ENCODE data around the gene RFTN1. TPM values are rescaled to one million over a fixed set of nuclear protein-coding genes. Genes with fewer than 3 reads are reported as not detected.

The RFTN1 gene
- total and polyA plus RNA-seq, 7 experiments from 2014 or later = 44.8 to 68.8 (median 53.2) TPM

DNA sequence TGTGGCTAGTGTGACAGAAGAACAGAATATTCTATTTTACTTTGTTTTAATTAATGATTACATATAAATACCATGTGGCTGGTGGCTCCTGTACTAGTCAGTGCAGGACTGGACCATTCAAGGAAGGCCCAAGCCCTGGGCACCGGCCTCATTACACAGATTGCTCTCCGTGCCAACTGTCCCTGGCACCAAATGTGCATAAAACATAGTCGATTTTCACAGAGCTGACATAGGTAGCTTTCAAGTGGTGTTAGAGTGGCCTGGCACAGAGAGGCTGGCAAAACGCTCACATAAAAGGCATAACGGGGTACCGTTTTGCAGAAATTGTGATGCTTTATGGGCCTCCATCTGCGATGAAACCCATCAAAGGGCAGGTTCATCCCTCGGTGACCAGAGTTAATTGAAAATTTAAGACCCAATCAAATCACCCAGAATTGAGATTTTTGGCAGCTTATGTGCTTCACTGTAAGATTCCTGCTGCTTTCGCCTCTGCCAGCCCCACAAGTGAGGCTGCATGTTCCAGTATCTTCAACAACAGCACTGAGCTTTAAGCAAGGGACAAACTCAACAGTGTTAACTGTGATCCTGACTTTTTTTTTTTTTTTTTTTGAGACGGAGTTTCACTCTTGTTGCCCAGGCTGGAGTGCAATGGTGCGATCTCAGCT, 25.9 kb downstream of the RFTN1 start:
- ChIA-PET CTCF (no interaction called here), POLR2A (interaction anchor here (0.7 kb wide), 1 partner anchor 8 kb away, joined by 4 read pairs; no protein-coding TSS in a partner anchor)
- Histone ChIP-seq H3K36me3 (ENCODE audit: control insufficient read depth in 2 of 3, insufficient read depth in 3 of 3, low read length in 3 of 3) (peaks cover 5 to 23% (median 6%) of the 10 kb centered on the region in 3 experiments), H3K4me3 (ENCODE audit: low read length) (no peak overlapping the region), H3K4me1 (ENCODE audit: control insufficient read depth in 2 of 2, insufficient read depth in 2 of 2, low read length in 2 of 2) (peaks cover 5 to 19% of the 10 kb centered on the region in 2 donors), H3K27me3 (ENCODE audit: control insufficient read depth in 2 of 2, insufficient read depth in 2 of 2, low read length in 2 of 2) (no peaks in the 10 kb centered on the region), H3K27ac (ENCODE audit: low read depth, low read length) (no peak overlapping the region), H3K9me3 (ENCODE audit: control insufficient read depth in 2 of 3, low read length in 3 of 3) (no peaks in the 10 kb centered on the region)
- no peak overlapping the region for H3K4me3 Mint-ChIP-seq
- ATAC-seq (no peak), DNase-seq (no peak)
- H3K27ac Mint-ChIP-seq = peak overlapping the region in 2 of 9 donors; percentile 25 to 59
- no peaks in the 10 kb centered on the region for H3K27me3 Mint-ChIP-seq
- peaks cover 0 to 6% (median 0%) of the 10 kb centered on the region in 11 donors for H3K9me3 Mint-ChIP-seq
- H3K4me1 Mint-ChIP-seq = peaks cover 33 to 66% (median 55%) of the 10 kb centered on the region in 7 donors
- H3K36me3 Mint-ChIP-seq = peaks cover 36 to 69% (median 50%) of the 10 kb centered on the region in 5 donors
- intact Hi-C loops (cut with micrococcal nuclease) = loop anchor here in 1 of 2 donors (10.0 kb wide), 1 partner anchor 357 kb away; no protein-coding TSS in a partner anchor

DNA sequence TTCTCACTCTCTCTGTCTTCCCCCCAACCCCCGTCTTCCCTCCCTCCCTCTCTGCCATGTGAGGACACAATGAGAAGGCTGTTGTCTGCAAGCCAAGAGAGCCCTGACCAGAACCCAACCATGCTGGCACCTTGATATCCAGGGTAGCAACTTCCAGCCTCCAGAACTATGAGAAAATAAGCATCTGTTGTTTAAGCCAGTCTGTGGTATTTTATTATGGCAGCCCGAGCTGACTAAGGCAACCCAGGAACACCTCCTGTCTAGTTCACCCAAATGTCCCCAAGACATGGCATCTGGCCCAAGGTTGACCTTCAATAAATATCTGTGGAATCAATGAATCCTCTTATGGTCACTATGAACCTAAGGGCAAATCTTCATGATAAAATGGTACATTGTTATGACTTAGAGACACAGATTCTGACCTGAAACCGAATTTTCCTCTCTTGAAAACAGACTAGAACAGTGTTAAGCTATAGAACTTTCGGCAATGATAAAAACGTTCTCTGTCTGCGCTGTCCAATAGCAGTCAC, 26.5 kb downstream of the RFTN1 start:
- no peak for DNase-seq
- peaks cover 39 to 72% (median 61%) of the 10 kb centered on the region in 7 donors for H3K4me1 Mint-ChIP-seq
- H3K36me3 Mint-ChIP-seq = peaks cover 34 to 63% (median 43%) of the 10 kb centered on the region in 5 donors
- ChIA-PET POLR2A (interaction anchor here (0.7 kb wide), 1 partner anchor 9 kb away, joined by 4 read pairs; no protein-coding TSS in a partner anchor), CTCF (no interaction called here)
- Histone ChIP-seq H3K9me3 (ENCODE audit: control insufficient read depth in 2 of 3, low read length in 3 of 3) (no peaks in the 10 kb centered on the region), H3K27me3 (ENCODE audit: control insufficient read depth in 2 of 2, insufficient read depth in 2 of 2, low read length in 2 of 2) (no peaks in the 10 kb centered on the region), H3K36me3 (ENCODE audit: control insufficient read depth in 2 of 3, insufficient read depth in 3 of 3, low read length in 3 of 3) (peaks cover 3 to 17% (median 4%) of the 10 kb centered on the region in 3 experiments), H3K4me3 (ENCODE audit: low read length) (no peak overlapping the region), H3K27ac (ENCODE audit: low read depth, low read length) (no peak overlapping the region), H3K4me1 (ENCODE audit: control insufficient read depth in 2 of 2, insufficient read depth in 2 of 2, low read length in 2 of 2) (peaks cover 11 to 26% of the 10 kb centered on the region in 2 donors)
- no peak for ATAC-seq
- H3K27me3 Mint-ChIP-seq = no peaks in the 10 kb centered on the region
- no peak overlapping the region for H3K4me3 Mint-ChIP-seq
- H3K9me3 Mint-ChIP-seq = peaks cover 0 to 6% (median 0%) of the 10 kb centered on the region in 11 donors
- intact Hi-C loops (cut with micrococcal nuclease) = loop anchor here in 1 of 2 donors (10.0 kb wide), 1 partner anchor 358 kb away; no protein-coding TSS in a partner anchor
- H3K27ac Mint-ChIP-seq = peak overlapping the region in 6 of 9 donors; percentile 20 to 89 (median 67)

DNA sequence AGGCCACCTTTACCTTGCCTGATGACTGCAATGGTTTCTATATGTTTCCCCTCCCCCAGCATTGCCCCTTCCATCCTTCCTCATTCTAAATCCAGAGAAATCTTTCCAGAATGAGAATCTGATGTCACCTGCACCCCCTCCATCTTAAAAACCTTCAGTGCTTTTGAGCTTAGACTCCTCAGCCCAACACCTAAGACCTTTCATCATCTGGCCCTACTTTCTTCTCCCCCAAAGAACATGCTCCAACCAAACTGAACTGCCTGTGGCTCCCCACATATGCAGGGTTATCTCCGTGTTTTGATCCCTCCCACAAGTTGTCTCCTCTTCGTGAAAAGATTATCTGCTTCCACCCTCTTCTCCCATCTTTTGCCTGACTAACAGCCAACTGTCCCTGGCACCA, 27.3 kb downstream of the RFTN1 start:
- H3K36me3 Mint-ChIP-seq = peaks cover 27 to 55% (median 37%) of the 10 kb centered on the region in 5 donors
- Histone ChIP-seq H3K36me3 (ENCODE audit: control insufficient read depth in 2 of 3, insufficient read depth in 3 of 3, low read length in 3 of 3) (peaks cover 0 to 11% (median 4%) of the 10 kb centered on the region in 3 experiments), H3K4me1 (ENCODE audit: control insufficient read depth in 2 of 2, insufficient read depth in 2 of 2, low read length in 2 of 2) (peaks cover 18 to 34% of the 10 kb centered on the region in 2 donors), H3K9me3 (ENCODE audit: control insufficient read depth in 2 of 3, low read length in 3 of 3) (no peaks in the 10 kb centered on the region), H3K27me3 (ENCODE audit: control insufficient read depth in 2 of 2, insufficient read depth in 2 of 2, low read length in 2 of 2) (no peaks in the 10 kb centered on the region), H3K27ac (ENCODE audit: low read depth, low read length) (no peak overlapping the region), H3K4me3 (ENCODE audit: low read length) (no peak overlapping the region)
- ATAC-seq (no peak), DNase-seq (no peak)
- H3K4me1 Mint-ChIP-seq = peaks cover 42 to 74% (median 67%) of the 10 kb centered on the region in 7 donors
- ChIA-PET CTCF (no interaction called here), POLR2A (no interaction called here)
- H3K4me3 Mint-ChIP-seq = no peak overlapping the region
- H3K9me3 Mint-ChIP-seq = peaks cover 0 to 6% (median 0%) of the 10 kb centered on the region in 11 donors
- intact Hi-C loops (cut with micrococcal nuclease) = loop anchor here in 1 of 2 donors (10.0 kb wide), 1 partner anchor 359 kb away; no protein-coding TSS in a partner anchor
- H3K27ac Mint-ChIP-seq = peak overlapping the region; percentile 16 to 91 (median 75)
- no peaks in the 10 kb centered on the region for H3K27me3 Mint-ChIP-seq

DNA sequence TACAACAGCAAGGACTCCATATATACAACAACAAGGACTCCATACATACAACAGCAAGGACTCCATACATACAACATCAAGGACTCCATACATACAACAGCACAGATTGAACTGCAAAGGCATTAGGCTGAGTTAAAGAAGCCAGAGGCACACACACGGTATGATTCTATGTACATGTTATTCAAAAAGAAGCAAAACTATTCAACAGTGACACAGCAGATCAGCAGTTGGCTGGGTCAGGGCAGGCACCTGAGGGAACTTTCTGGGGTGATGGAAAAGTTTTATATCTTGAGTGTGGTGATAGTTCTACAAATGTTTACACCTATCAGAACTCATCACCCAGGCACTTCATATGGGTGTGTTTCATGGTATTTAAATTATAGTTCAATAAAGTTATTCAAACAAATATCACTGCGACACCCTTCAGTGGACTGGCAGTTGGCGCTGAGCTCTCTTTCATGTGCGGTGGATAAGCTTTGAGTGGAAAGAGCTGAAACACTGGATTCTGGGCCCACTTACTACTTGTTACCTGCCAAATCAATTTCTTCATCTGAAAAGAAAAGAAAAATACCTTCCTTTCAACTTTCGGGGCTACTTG, 28.0 kb downstream of the RFTN1 start:
- Mint-ChIP-seq H3K36me3 (peaks cover 21 to 50% (median 33%) of the 10 kb centered on the region in 5 donors), H3K27me3 (no peaks in the 10 kb centered on the region), H3K4me1 (peaks cover 47 to 76% (median 73%) of the 10 kb centered on the region in 7 donors), H3K27ac (peak overlapping the region; percentile 3 to 91 (median 76)), H3K9me3 (peaks cover 0 to 6% (median 0%) of the 10 kb centered on the region in 11 donors), H3K4me3 (peak overlapping the region in 3 of 10 donors; percentile 3 to 20 (median 20))
- CTCF ChIA-PET = no interaction called here
- Histone ChIP-seq H3K36me3 (ENCODE audit: control insufficient read depth in 2 of 3, insufficient read depth in 3 of 3, low read length in 3 of 3) (peaks cover 0 to 4% (median 4%) of the 10 kb centered on the region in 3 experiments), H3K4me3 (ENCODE audit: low read length) (no peak overlapping the region), H3K4me1 (ENCODE audit: control insufficient read depth in 2 of 2, insufficient read depth in 2 of 2, low read length in 2 of 2) (peaks cover 23 to 41% of the 10 kb centered on the region in 2 donors), H3K27ac (ENCODE audit: low read depth, low read length) (no peak overlapping the region), H3K27me3 (ENCODE audit: control insufficient read depth in 2 of 2, insufficient read depth in 2 of 2, low read length in 2 of 2) (no peaks in the 10 kb centered on the region), H3K9me3 (ENCODE audit: control insufficient read depth in 2 of 3, low read length in 3 of 3) (no peaks in the 10 kb centered on the region)
- POLR2A ChIA-PET = interaction anchor here (1.1 to 4.4 kb wide), 3 partner anchors 9 to 26 kb away, joined by 3 to 39 read pairs (median 29); partner anchors contain the start of gene RFTN1
- DNase-seq = no peak
- intact Hi-C loops (cut with micrococcal nuclease) = loop anchor here in 1 of 2 donors (10.0 kb wide), 1 partner anchor 359 kb away; no protein-coding TSS in a partner anchor
- ATAC-seq = no peak

DNA sequence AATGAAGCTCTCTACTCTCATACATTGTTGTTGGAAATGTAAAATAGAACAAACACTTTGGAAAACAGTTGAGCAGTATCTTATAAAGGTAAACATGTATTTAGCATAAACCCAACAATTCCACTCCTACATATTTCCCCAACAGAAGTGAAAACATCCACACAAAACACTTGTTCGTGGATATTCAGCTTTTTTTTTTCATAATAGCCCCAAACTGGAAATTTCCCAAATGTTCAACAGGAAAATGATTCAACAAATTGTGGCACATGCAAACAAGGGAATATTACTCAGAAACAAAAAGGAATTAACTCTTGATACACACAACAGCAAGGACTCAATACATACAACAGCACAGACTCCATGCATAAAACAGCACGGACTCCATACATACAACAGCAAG, 28.5 kb downstream of the RFTN1 start:
- Histone ChIP-seq H3K27me3 (ENCODE audit: control insufficient read depth in 2 of 2, insufficient read depth in 2 of 2, low read length in 2 of 2) (no peaks in the 10 kb centered on the region), H3K9me3 (ENCODE audit: control insufficient read depth in 2 of 3, low read length in 3 of 3) (no peaks in the 10 kb centered on the region), H3K27ac (ENCODE audit: low read depth, low read length) (no peak overlapping the region), H3K4me3 (ENCODE audit: low read length) (no peak overlapping the region), H3K36me3 (ENCODE audit: control insufficient read depth in 2 of 3, insufficient read depth in 3 of 3, low read length in 3 of 3) (no peaks in the 10 kb centered on the region), H3K4me1 (ENCODE audit: control insufficient read depth in 2 of 2, insufficient read depth in 2 of 2, low read length in 2 of 2) (peaks cover 27 to 46% of the 10 kb centered on the region in 2 donors)
- POLR2A ChIA-PET = interaction anchor here (1.1 to 4.4 kb wide), 3 partner anchors 9 to 27 kb away, joined by 3 to 39 read pairs (median 29); partner anchors contain the start of gene RFTN1
- intact Hi-C loops (cut with micrococcal nuclease) = loop anchor here (5.0 to 10.0 kb wide), 2 partner anchors 108 to 360 kb away; no protein-coding TSS in a partner anchor
- peak overlapping the region in 8 of 9 donors; percentile 63 to 91 (median 76) for H3K27ac Mint-ChIP-seq
- H3K9me3 Mint-ChIP-seq = peaks cover 0 to 6% (median 0%) of the 10 kb centered on the region in 11 donors
- peaks cover 48 to 78% (median 76%) of the 10 kb centered on the region in 7 donors for H3K4me1 Mint-ChIP-seq
- ATAC-seq (no peak), DNase-seq (no peak)
- H3K4me3 Mint-ChIP-seq = peak overlapping the region in 1 of 10 donors; percentile 20
- CTCF ChIA-PET = no interaction called here
- H3K36me3 Mint-ChIP-seq = peaks cover 19 to 51% (median 30%) of the 10 kb centered on the region in 5 donors
- H3K27me3 Mint-ChIP-seq = no peaks in the 10 kb centered on the region

DNA sequence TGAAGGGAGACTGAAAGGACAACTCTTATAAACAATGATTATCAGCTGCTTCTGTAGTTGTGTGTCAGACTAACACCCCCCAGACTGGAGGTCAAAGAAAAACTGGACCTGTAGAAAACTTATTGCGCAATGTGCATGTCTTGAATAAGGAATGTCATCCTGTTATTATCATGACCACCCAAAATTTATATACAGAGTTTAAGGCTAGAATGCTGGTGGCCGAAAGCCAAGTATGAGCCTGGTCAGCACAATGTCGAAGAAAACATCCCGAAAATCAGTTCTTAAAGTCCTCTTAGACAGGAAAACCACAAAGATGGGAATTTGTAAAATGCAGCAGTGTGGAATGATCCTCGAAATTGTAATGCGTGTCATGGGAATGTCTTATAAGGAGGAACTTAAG, 29.3 kb downstream of the RFTN1 start:
- no peak for DNase-seq
- H3K9me3 Mint-ChIP-seq = peaks cover 0 to 6% (median 0%) of the 10 kb centered on the region in 11 donors
- H3K4me1 ChIP-seq (ENCODE audit: control insufficient read depth in 2 of 2, insufficient read depth in 2 of 2, low read length in 2 of 2) = peaks cover 27 to 54% of the 10 kb centered on the region in 2 donors
- no peak for ATAC-seq
- no peak overlapping the region for H3K4me3 Mint-ChIP-seq
- H3K27ac Mint-ChIP-seq = peak overlapping the region in 7 of 9 donors; percentile 85 to 99 (median 93)
- H3K36me3 Mint-ChIP-seq = peaks cover 12 to 51% (median 26%) of the 10 kb centered on the region in 5 donors
- no peaks in the 10 kb centered on the region for H3K36me3 ChIP-seq (ENCODE audit: control insufficient read depth in 2 of 3, insufficient read depth in 3 of 3, low read length in 3 of 3)
- ChIA-PET POLR2A (interaction anchor here (3.1 to 4.4 kb wide), 3 partner anchors 12 to 27 kb away, joined by 11 to 39 read pairs (median 29); partner anchors contain the start of gene RFTN1), CTCF (no interaction called here)
- H3K27ac ChIP-seq (ENCODE audit: low read depth, low read length) = no peak overlapping the region
- no peaks in the 10 kb centered on the region for H3K9me3 ChIP-seq (ENCODE audit: control insufficient read depth in 2 of 3, low read length in 3 of 3)
- H3K27me3 Mint-ChIP-seq = no peaks in the 10 kb centered on the region
- H3K4me3 ChIP-seq (ENCODE audit: low read length) = no peak overlapping the region
- intact Hi-C loops (cut with micrococcal nuclease) = loop anchor here (5.0 to 10.0 kb wide), 2 partner anchors 107 to 361 kb away; no protein-coding TSS in a partner anchor
- H3K27me3 ChIP-seq (ENCODE audit: control insufficient read depth in 2 of 2, insufficient read depth in 2 of 2, low read length in 2 of 2) = no peaks in the 10 kb centered on the region
- H3K4me1 Mint-ChIP-seq = peaks cover 45 to 83% (median 76%) of the 10 kb centered on the region in 7 donors

All from naive thymus-derived CD4-positive, alpha-beta T cell (primary cell).